Stimulated activated CD4-positive, alpha-beta T cell treated with anti-CD3 and anti-CD28 coated beads, Interleukin-1b, Interleukin-23, amount 100 ng/mL, for 1 hour (primary cell): ENCODE data around the gene TBC1D22A.
"Not testable (repeated sequence)": the region's sequence is repeated elsewhere in the genome, so short reads cannot be mapped to it uniquely, and the experiment has no call there.

ENCODE experiments used
- DNase-seq, 2 donors: peaks; one replicate each; pipeline ENCODE4 v3.0.0-alpha.2; 2020; ENCODE audit warnings: low read depth in 2 of 2

TBC1D22A gene

GRCh38 chr22:47101321-47101885 lies 339.0 kb downstream of the TBC1D22A start:
- DNase-seq, result no peak

GRCh38 chr22:47102081-47102480 lies 339.6 kb downstream of the TBC1D22A start:
- no peak for DNase-seq

- no peak for DNase-seq
Measured at GRCh38 chr22:47102648-47103047, 340.2 kb downstream of the TBC1D22A start.

GRCh38 chr22:47105085-47105484 lies 342.6 kb downstream of the TBC1D22A start:
- DNase-seq, result no peak

GRCh38 chr22:47106806-47107205 lies 344.4 kb downstream of the TBC1D22A start:
- DNase-seq, result no peak

- no peak for DNase-seq
Measured at GRCh38 chr22:47107431-47107830, 345.0 kb downstream of the TBC1D22A start.

- no peak for DNase-seq
Measured at GRCh38 chr22:47110817-47111443, 348.5 kb downstream of the TBC1D22A start.

GRCh38 chr22:47111626-47112581 lies 349.5 kb downstream of the TBC1D22A start:
- DNase-seq, result no peak

GRCh38 chr22:47112582-47112965 lies 350.1 kb downstream of the TBC1D22A start:
- DNase-seq, result no peak

GRCh38 chr22:47112994-47113852 lies 350.8 kb downstream of the TBC1D22A start:
- DNase-seq, result no peak

GRCh38 chr22:47113853-47114415 lies 351.5 kb downstream of the TBC1D22A start:
- no peak for DNase-seq

- DNase-seq, result no peak
Measured at GRCh38 chr22:47114813-47115517, 352.5 kb downstream of the TBC1D22A start.

GRCh38 chr22:47115518-47115890 lies 353.1 kb downstream of the TBC1D22A start:
- no peak for DNase-seq

- no peak for DNase-seq
Measured at GRCh38 chr22:47115921-47116320, 353.5 kb downstream of the TBC1D22A start.

- DNase-seq, result no peak
Measured at GRCh38 chr22:47116426-47117341, 354.2 kb downstream of the TBC1D22A start.

- not testable (repeated sequence) for DNase-seq
Measured at GRCh38 chr22:47117442-47117841, 355.0 kb downstream of the TBC1D22A start.

GRCh38 chr22:47119181-47119580 lies 356.7 kb downstream of the TBC1D22A start:
- DNase-seq, result no peak

GRCh38 chr22:47120399-47120798 lies 357.9 kb downstream of the TBC1D22A start:
- DNase-seq, result no peak

GRCh38 chr22:47121791-47122190 lies 359.3 kb downstream of the TBC1D22A start:
- no peak for DNase-seq
